ENCODE data around the gene FOXJ3. TPM values are rescaled to one million over a fixed set of nuclear protein-coding genes. Genes with fewer than 3 reads are reported as not detected.

FOXJ3 gene
- total and polyA plus RNA-seq, 2 of the 8 experiments (the other 6 are each of a cell fraction or from before 2014, with no cell fraction given), result 48.6 to 51.9 TPM

DNA sequence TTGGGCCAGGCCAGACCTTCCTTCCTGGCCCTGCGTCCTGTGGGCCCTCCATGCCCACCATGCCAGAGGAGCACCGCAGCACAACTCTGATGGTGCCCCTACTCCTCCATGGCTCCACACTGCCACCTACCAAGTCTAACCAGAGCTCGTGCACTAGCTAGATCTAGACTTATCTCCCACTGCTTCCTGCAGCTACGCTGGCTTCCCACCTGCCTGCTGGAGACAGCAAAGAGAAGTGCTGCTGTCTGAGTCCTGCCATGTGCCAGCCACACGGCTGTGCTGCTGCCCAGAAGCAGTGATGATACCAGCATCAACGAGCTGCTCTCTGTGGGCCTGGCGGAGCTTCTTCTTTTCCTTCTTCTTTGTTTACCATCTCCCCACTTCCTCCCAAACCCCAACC lies 177.4 kb downstream of the FOXJ3 start:
- no peak overlapping the region for H3K23ac ChIP-seq (ENCODE audit: insufficient read length)
- FAIRE-seq, result no peak
- no peaks in the 10 kb centered on the region for H4K20me1 ChIP-seq (replicated peaks in 1 of 2; ENCODE audit: control insufficient read depth in 1 of 2, insufficient read depth in 2 of 2, low read length in 2 of 2)
- H3K36me3 ChIP-seq (ENCODE audit: control insufficient read depth in 2 of 4, insufficient read depth in 4 of 4, low read length in 3 of 4), result no peaks in the 10 kb centered on the region
- H3K4ac ChIP-seq (replicated peaks; ENCODE audit: insufficient read length, low read depth, low read length), result no peak overlapping the region
- H3K56ac ChIP-seq (replicated peaks; ENCODE audit: insufficient read length, low read depth, low read length), result no peak overlapping the region
- no peak overlapping the region for H3K4me3 ChIP-seq (ENCODE audit: extremely low read depth in 1 of 4, insufficient read depth in 2 of 4, low read depth in 3 of 4, low read length in 4 of 4)
- H2AK5ac ChIP-seq (ENCODE audit: low read depth, low read length), result no peak overlapping the region
- no peaks in the 10 kb centered on the region for H3K9me3 ChIP-seq (ENCODE audit: insufficient read depth in 2 of 2, low read depth in 1 of 2, low read length in 1 of 2)
- ChIA-PET CTCF (ENCODE audit: partially characterized antibody) (interaction anchor here (0.6 to 6.7 kb wide), 4 partner anchors 10 to 768 kb away, joined by 3 to 50 read pairs (median 6); no protein-coding TSS in a partner anchor), POLR2A (ENCODE audit: partially characterized antibody) (no interaction called here)
- no peak overlapping the region for H2BK120ac ChIP-seq (replicated peaks; ENCODE audit: low read depth, low read length)
- H2BK5ac ChIP-seq (ENCODE audit: low read depth, low read length), result no peak overlapping the region
- H4K8ac ChIP-seq (ENCODE audit: extremely low read depth, insufficient read depth, low read length), result peak overlapping the region; percentile 91
- no peak overlapping the region for H3K14ac ChIP-seq (ENCODE audit: insufficient read length)
- H3K79me2 ChIP-seq (ENCODE audit: control insufficient read depth in 1 of 2, insufficient read depth in 2 of 2, low read length in 2 of 2), result no peaks in the 10 kb centered on the region
- H3K4me2 ChIP-seq (ENCODE audit: insufficient read depth in 1 of 2, low read depth in 2 of 2, low read length in 2 of 2), result no peak overlapping the region
- H2BK12ac ChIP-seq (ENCODE audit: low read depth, low read length), result no peak overlapping the region
- H2AFZ ChIP-seq (ENCODE audit: low read length), result no peak overlapping the region
- H2BK15ac ChIP-seq (ENCODE audit: low read length), result no peak overlapping the region
- H3K27me3 ChIP-seq (replicated peaks in 1 of 4; ENCODE audit: control insufficient read depth in 3 of 4, extremely low read depth in 1 of 4, insufficient read depth in 3 of 4, low read length in 3 of 4), result no peaks in the 10 kb centered on the region
- no peaks in the 10 kb centered on the region; the same call in 1 of the 2 replicates for H3K23me2 ChIP-seq (ENCODE audit: low read depth, low read length)
- 82% methylated on average over 7 of the region's 7 CpGs; no CpG with 5 or more reads in 1 of the 2 experiments for WGBS, 2 experiments (ENCODE audit: extremely low coverage in 1 of 2, insufficient coverage in 1 of 2, insufficient read length in 1 of 2, insufficient replicate concordance in 2 of 2, low coverage in 1 of 2, low lambda C conversion rate in 2 of 2, missing lambda C conversion rate in 1 of 2)
- H3K79me1 ChIP-seq (ENCODE audit: low read depth, low read length), result no peaks in the 10 kb centered on the region
- H2BK20ac ChIP-seq (ENCODE audit: low read length), result no peak overlapping the region
- H3K4me1 ChIP-seq (replicated peaks in 1 of 4; ENCODE audit: control insufficient read depth in 3 of 4, insufficient read depth in 4 of 4, low read length in 3 of 4), result no peaks in the 10 kb centered on the region
- H3K9ac ChIP-seq (replicated peaks in 1 of 4; ENCODE audit: extremely low read depth in 1 of 4, low read depth in 3 of 4, low read length in 3 of 4), result no peak overlapping the region
- no peak overlapping the region for H4K5ac ChIP-seq (ENCODE audit: insufficient read length, low read depth, low read length)
- DNase-seq (ENCODE audit: low read depth in 1 of 2, low spot score in 2 of 2), result no peak
- H3K18ac ChIP-seq (ENCODE audit: extremely low read depth, low read length), result no peak overlapping the region
- H4K91ac ChIP-seq (replicated peaks; ENCODE audit: insufficient read length, low read length), result no peak overlapping the region
- H3K27ac ChIP-seq (ENCODE audit: low read depth, low read length), result no peak overlapping the region
- TF ChIP-seq, protein P1, sequence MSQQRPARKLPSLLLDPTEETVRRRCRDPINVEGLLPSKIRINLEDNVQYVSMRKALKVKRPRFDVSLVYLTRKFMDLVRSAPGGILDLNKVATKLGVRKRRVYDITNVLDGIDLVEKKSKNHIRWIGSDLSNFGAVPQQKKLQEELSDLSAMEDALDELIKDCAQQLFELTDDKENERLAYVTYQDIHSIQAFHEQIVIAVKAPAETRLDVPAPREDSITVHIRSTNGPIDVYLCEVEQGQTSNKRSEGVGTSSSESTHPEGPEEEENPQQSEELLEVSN (IDR thresholded peaks at IDR 0.05), result 0 out of 2 replicates have a peak, but pooled peaks have one; percentile 32
- no peak for TF ChIP-seq JUND (IDR thresholded peaks at IDR 0.05; ENCODE audit: low read length)
- no peak for TF ChIP-seq SRF (IDR thresholded peaks at IDR 0.05; ENCODE audit: low read depth, low read length)
- TF ChIP-seq CEBPB (IDR thresholded peaks at IDR 0.05; ENCODE audit: low read depth, low read length), result no peak
- TF ChIP-seq RAD21 (IDR thresholded peaks at IDR 0.05 in 1 of 2, conservative IDR thresholded peaks at IDR 0.05 in 1 of 2; ENCODE audit: low read depth in 2 of 2, low read length in 2 of 2), result peak; percentile 39 to 57; a peak in 3 of 4 replicates
- TF ChIP-seq EGR1 (IDR thresholded peaks at IDR 0.05; ENCODE audit: borderline replicate concordance, low read depth, low read length), result no peak
- no peak for TF ChIP-seq POLR2A (IDR thresholded peaks at IDR 0.05; ENCODE audit: control extremely low read depth in 1 of 2, low read depth in 2 of 2, low read length in 2 of 2)
- TF ChIP-seq, protein P2, sequence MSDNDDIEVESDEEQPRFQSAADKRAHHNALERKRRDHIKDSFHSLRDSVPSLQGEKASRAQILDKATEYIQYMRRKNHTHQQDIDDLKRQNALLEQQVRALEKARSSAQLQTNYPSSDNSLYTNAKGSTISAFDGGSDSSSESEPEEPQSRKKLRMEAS (IDR thresholded peaks at IDR 0.05), result peak; percentile 74
- TF ChIP-seq, protein P3, sequence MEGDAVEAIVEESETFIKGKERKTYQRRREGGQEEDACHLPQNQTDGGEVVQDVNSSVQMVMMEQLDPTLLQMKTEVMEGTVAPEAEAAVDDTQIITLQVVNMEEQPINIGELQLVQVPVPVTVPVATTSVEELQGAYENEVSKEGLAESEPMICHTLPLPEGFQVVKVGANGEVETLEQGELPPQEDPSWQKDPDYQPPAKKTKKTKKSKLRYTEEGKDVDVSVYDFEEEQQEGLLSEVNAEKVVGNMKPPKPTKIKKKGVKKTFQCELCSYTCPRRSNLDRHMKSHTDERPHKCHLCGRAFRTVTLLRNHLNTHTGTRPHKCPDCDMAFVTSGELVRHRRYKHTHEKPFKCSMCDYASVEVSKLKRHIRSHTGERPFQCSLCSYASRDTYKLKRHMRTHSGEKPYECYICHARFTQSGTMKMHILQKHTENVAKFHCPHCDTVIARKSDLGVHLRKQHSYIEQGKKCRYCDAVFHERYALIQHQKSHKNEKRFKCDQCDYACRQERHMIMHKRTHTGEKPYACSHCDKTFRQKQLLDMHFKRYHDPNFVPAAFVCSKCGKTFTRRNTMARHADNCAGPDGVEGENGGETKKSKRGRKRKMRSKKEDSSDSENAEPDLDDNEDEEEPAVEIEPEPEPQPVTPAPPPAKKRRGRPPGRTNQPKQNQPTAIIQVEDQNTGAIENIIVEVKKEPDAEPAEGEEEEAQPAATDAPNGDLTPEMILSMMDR (IDR thresholded peaks at IDR 0.05; ENCODE audit: control extremely low read depth in 1 of 3, insufficient read depth in 1 of 3, low read depth in 1 of 3, low read length in 3 of 3), result peak in 2 of 3 experiments; percentile 19 to 43; a peak in 2 of 4 replicates
- no peak for TF ChIP-seq RXRA (IDR thresholded peaks at IDR 0.05; ENCODE audit: insufficient read depth, low read depth, low read length)

All from H1 (cell line).